Astrocyte (in vitro differentiated cells and primary cell): Measurements from ENCODE around the gene PPP4R4. TPM values are rescaled to one million over a fixed set of nuclear protein-coding genes. Genes with fewer than 3 reads are reported as not detected.

Experiments used
- DNase-seq: peaks from one replicate; pipeline ENCODE4 v3.0.0-alpha.2; 2010; ENCODE audit warnings: low read depth
- FAIRE-seq: peaks from 2 replicates; lab custom pipeline; 2011; peaks lifted over from hg19 to GRCh38; lab: Jason Lieb, UNC
- H2AFZ ChIP-seq: 2 replicates; pipeline ENCODE4 v1.6.0; 2012; ENCODE audit warnings: low read depth, low read length, inconsistent platforms
- H3K27ac ChIP-seq: 2 replicates; pipeline ENCODE4 v1.5.1; 2011; ENCODE audit warnings: low read depth, low read length, inconsistent platforms
- H3K27me3 ChIP-seq: 2 replicates; pipeline ENCODE4 v1.6.0; 2011; ENCODE audit warnings: low read length, inconsistent platforms; ENCODE audit not compliant: insufficient read depth
- H3K36me3 ChIP-seq: 2 replicates; pipeline ENCODE4 v1.5.1; 2011; ENCODE audit warnings: low read length, inconsistent platforms; ENCODE audit not compliant: insufficient read depth
- H3K4me1 ChIP-seq: 2 replicates; pipeline ENCODE4 v1.5.1; 2011; ENCODE audit warnings: low read length, inconsistent platforms; ENCODE audit not compliant: insufficient read depth
- H3K4me2 ChIP-seq: 2 replicates; pipeline ENCODE4 v1.6.0; 2012; ENCODE audit warnings: low read length, inconsistent platforms
- H3K4me3 ChIP-seq: 2 replicates; pipeline ENCODE4 v1.5.1; 2011; ENCODE audit warnings: low read depth, mild to moderate bottlenecking, low read length, inconsistent platforms; ENCODE audit not compliant: insufficient read depth
- H3K79me2 ChIP-seq: 2 replicates; pipeline ENCODE4 v1.6.0; 2012; ENCODE audit warnings: mild to moderate bottlenecking, low read length, inconsistent platforms; ENCODE audit not compliant: insufficient read depth
- H3K9ac ChIP-seq: 2 replicates; pipeline ENCODE4 v1.6.0; 2012; ENCODE audit warnings: mild to moderate bottlenecking, low read length, inconsistent platforms
- H3K9me3 ChIP-seq: 2 replicates; pipeline ENCODE4 v1.5.1; 2012; ENCODE audit warnings: low read depth, mild to moderate bottlenecking, low read length, inconsistent platforms; ENCODE audit not compliant: insufficient read depth
- H4K20me1 ChIP-seq: 2 replicates; pipeline ENCODE4 v1.6.0; 2012; ENCODE audit warnings: low read length, inconsistent platforms; ENCODE audit not compliant: insufficient read depth
- H3K27ac Mint-ChIP-seq: one replicate; pipeline ENCODE4 v1.8.0; 2021; ENCODE audit warnings: mild to moderate bottlenecking, mixed read lengths; ENCODE audit not compliant: unreplicated experiment
- H3K27me3 Mint-ChIP-seq: one replicate; pipeline ENCODE4 v1.8.0; 2021; ENCODE audit warnings: low read depth, mixed read lengths; ENCODE audit not compliant: unreplicated experiment
- H3K36me3 Mint-ChIP-seq: one replicate; pipeline ENCODE4 v1.8.0; 2021; ENCODE audit warnings: low read depth, mixed read lengths; ENCODE audit not compliant: unreplicated experiment
- H3K4me1 Mint-ChIP-seq: one replicate; pipeline ENCODE4 v1.8.0; 2021; ENCODE audit warnings: low read depth, mixed read lengths; ENCODE audit not compliant: unreplicated experiment
- H3K4me3 Mint-ChIP-seq: one replicate; pipeline ENCODE4 v1.8.0; 2021; ENCODE audit warnings: mild to moderate bottlenecking, moderate library complexity, mixed read lengths; ENCODE audit not compliant: unreplicated experiment
- H3K9me3 Mint-ChIP-seq: one replicate; pipeline ENCODE4 v1.8.0; 2021; ENCODE audit warnings: mild to moderate bottlenecking, mixed read lengths; ENCODE audit not compliant: unreplicated experiment
- CTCF ChIP-seq: IDR thresholded peaks from 2 replicates; pipeline ENCODE4 v1.5.1; 2011; ENCODE audit warnings: low read depth, mild to moderate bottlenecking, inconsistent platforms, low read length, moderate library complexity; ENCODE audit not compliant: insufficient read depth
- EZH2 ChIP-seq: IDR thresholded peaks from 2 replicates; pipeline ENCODE4 v1.6.1; 2012; ENCODE audit warnings: mild to moderate bottlenecking, low read length, inconsistent platforms; ENCODE audit not compliant: insufficient read depth
- total RNA-seq: library from RNA; stranded (reverse); gene quantifications from 2 replicates; pipeline ENCODE4 v1.2.1, GENCODE V29; 2021

Gene PPP4R4
- total RNA-seq, 1 donor from 2014 or later, result 6.0 TPM

GRCh38 chr14:94288610-94289465 lies 114.7 kb downstream of the PPP4R4 start:
- Histone ChIP-seq H3K27ac (no peak overlapping the region), H3K4me3 (no peak overlapping the region), H4K20me1 (no peaks in the 10 kb centered on the region), H3K9me3 (no peaks in the 10 kb centered on the region), H2AFZ (no peak overlapping the region), H3K9ac (no peak overlapping the region), H3K79me2 (no peaks in the 10 kb centered on the region), H3K4me1 (no peaks in the 10 kb centered on the region), H3K4me2 (no peak overlapping the region), H3K36me3 (no peaks in the 10 kb centered on the region), H3K27me3 (no peaks in the 10 kb centered on the region)
- peaks cover 2% of the 10 kb centered on the region for H3K9me3 Mint-ChIP-seq
- TF ChIP-seq CTCF (no peak), EZH2 (no peak)
- no peak overlapping the region for H3K27ac Mint-ChIP-seq
- H3K4me3 Mint-ChIP-seq, result no peak overlapping the region
- DNase-seq (no peak), FAIRE-seq (no peak)
- peaks cover 14% of the 10 kb centered on the region for H3K27me3 Mint-ChIP-seq
- H3K4me1 Mint-ChIP-seq, result peaks cover 8% of the 10 kb centered on the region
- H3K36me3 Mint-ChIP-seq, result peaks cover 4% of the 10 kb centered on the region

- DNase-seq (no peak), FAIRE-seq (no peak)
- H3K4me1 ChIP-seq, result no peaks in the 10 kb centered on the region
- Mint-ChIP-seq H3K4me3 (no peak overlapping the region), H3K4me1 (peaks cover 8% of the 10 kb centered on the region), H3K9me3 (peaks cover 2% of the 10 kb centered on the region), H3K27ac (no peak overlapping the region), H3K27me3 (peaks cover 14% of the 10 kb centered on the region), H3K36me3 (peaks cover 4% of the 10 kb centered on the region)
- H4K20me1 ChIP-seq, result no peaks in the 10 kb centered on the region
- H3K36me3 ChIP-seq, result no peaks in the 10 kb centered on the region
- H3K9ac ChIP-seq, result no peak overlapping the region
- H3K79me2 ChIP-seq, result no peaks in the 10 kb centered on the region
- no peaks in the 10 kb centered on the region for H3K27me3 ChIP-seq
- H3K4me3 ChIP-seq, result no peak overlapping the region
- no peak overlapping the region for H3K27ac ChIP-seq
- no peaks in the 10 kb centered on the region for H3K9me3 ChIP-seq
- no peak for TF ChIP-seq EZH2
- TF ChIP-seq CTCF, result no peak
- no peak overlapping the region for H2AFZ ChIP-seq
- no peak overlapping the region for H3K4me2 ChIP-seq
These were observed 116.1 kb downstream of the PPP4R4 start for GRCh38 chr14:94290197-94290596.
